ENCODE data around the gene CNGA3.

- TF ChIP-seq CTCF (IDR thresholded peaks at IDR 0.05; ENCODE audit: low read length), result no peak
- no peak for TF ChIP-seq EZH2 (IDR thresholded peaks at IDR 0.05; ENCODE audit: borderline replicate concordance, low read length)
These were observed 99.7 kb downstream of the CNGA3 start for GRCh38 chr2:98445683-98446581.

All from OCI-LY1 (cell line).